RKO (cell line): ENCODE data around the gene IL23R.
A peak's percentile ranks its signal among the peaks of the same experiment; 100 is the strongest.
"Not testable (repeated sequence)": the region's sequence is repeated elsewhere in the genome, so short reads cannot be mapped to it uniquely, and the experiment has no call there.

ENCODE experiments used
- DNase-seq: peaks from one replicate; pipeline ENCODE4 v3.0.0-alpha.2; 2016; ENCODE audit warnings: low spot score

The IL23R gene, protein sequence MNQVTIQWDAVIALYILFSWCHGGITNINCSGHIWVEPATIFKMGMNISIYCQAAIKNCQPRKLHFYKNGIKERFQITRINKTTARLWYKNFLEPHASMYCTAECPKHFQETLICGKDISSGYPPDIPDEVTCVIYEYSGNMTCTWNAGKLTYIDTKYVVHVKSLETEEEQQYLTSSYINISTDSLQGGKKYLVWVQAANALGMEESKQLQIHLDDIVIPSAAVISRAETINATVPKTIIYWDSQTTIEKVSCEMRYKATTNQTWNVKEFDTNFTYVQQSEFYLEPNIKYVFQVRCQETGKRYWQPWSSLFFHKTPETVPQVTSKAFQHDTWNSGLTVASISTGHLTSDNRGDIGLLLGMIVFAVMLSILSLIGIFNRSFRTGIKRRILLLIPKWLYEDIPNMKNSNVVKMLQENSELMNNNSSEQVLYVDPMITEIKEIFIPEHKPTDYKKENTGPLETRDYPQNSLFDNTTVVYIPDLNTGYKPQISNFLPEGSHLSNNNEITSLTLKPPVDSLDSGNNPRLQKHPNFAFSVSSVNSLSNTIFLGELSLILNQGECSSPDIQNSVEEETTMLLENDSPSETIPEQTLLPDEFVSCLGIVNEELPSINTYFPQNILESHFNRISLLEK

DNA sequence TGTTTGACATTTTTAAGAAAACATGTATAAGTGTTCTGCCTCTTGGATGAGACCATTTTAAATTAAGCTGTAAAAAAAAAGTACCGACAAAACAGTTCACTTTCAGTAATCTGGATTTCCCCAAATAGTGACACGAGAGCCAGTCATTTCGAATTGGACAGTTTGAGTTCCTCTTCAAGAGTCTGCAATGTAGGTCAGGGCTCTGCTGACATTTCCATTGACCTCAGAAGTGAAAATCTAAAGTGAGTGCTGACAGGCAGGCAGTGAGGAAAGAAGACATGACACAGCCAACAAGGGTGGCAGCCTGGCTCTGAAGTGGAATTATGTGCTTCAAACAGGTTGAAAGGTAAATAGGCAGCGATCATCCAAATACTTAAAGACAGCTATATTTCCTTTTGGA, at the start of gene IL23R:
Gene IL23R (plus strand): TSS at position 259 of the 400 bp plus-strand sequence. CDS start 1,667 bp downstream, outside the sequence.
- DNase-seq = no peak

- no peak for DNase-seq
Observed at GRCh38 chr1:67118191-67118590, 48.1 kb upstream of the IL23R start.

DNA sequence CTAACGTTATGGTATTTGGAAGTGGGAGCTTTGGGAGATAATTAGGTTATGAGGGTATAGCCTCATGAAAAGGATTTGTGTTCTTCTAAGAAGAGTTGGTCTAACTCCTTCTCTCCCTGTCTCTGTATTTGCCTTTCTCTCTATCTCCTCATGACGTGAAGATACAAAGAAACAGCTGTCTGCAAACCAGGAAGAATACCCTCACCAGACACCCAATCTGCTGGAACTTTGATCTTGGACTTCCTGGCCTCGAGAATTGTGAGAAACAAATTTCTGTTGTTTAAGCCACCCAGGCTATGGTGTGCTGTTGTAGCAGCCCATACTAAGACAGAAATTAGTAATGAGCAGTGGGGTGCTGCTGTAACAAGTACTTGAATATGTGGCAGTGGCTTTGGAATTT, 47.6 kb upstream of the IL23R start:
- DNase-seq = no peak

- DNase-seq = no peak
Observed at GRCh38 chr1:67120855-67121619, 45.2 kb upstream of the IL23R start.

DNA sequence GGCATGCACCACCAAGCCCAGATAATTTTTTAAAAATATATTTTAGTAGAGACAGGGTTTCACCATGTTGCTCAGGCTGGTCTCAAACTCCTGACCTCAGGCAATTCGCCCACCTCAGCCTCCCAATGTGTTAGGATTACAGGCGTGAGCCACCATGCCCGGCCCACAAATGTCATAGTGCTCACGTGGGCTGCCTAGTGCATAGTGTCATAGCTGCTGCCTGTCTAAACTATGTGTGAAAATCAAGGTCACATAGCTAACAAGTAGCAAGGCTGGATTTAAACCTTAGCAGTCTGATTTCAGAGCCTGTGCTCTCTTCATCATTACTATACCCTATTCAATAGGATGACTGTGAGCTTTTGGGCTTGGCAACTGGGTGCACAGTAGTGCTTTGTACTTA, 41.8 kb upstream of the IL23R start:
- DNase-seq = no peak

DNA sequence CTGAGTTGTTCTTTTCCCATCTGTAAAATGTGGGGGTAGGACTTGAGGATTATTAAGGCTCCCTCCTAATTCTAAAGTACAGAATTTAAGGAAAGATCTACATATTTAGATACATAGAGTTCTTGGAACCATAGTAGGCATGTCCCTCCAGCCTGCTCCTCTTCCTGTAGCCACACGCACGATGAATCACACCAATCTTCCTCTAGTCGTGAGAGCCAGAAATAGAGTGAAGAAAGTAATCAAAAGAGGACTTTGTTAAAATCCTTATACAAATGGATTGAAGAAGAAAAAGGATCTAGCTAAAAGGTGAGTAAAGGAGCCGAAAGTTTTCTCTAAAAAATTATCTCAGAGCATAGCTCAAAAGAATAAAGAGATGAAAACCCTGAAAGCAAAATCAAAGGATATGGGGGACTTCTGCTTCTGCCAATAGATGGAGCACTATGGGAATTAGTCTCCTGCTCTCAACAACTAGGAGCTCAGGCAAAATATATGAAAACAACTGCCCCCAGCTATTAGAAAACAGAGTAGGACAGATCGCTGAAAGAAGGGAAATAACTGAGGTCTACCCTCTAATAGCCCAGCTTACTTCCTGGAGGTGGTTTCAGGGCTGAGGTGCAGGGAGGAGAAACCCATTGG, 40.0 kb upstream of the IL23R start:
- DNase-seq = no peak

GRCh38 chr1:67126974-67127373, 39.3 kb upstream of the IL23R start:
- DNase-seq = no peak

GRCh38 chr1:67130673-67131072, 35.6 kb upstream of the IL23R start:
- no peak for DNase-seq

- no peak for DNase-seq
Observed at GRCh38 chr1:67133177-67133576, 33.1 kb upstream of the IL23R start.

DNA sequence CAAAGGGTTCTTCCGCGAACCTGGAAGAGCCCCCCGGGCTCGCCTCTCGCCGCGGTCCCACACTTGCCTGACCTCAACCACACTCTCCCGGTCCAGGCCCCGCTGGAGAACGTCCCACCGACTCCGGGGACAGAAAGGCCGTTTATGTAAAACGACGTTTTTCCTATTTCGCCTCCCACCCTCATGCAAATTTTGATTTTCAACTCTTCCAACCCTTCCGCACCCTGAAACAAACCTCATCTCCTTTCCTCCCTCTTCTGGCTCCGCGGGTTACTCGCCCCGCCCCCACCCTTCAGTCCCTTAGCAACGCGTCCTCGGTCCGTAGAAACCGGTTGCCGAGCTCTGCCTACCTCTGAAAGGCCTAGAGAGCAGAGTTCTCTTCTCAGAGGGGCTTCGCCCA, 31.6 kb upstream of the IL23R start, which contains the start of gene C1orf141:
Gene C1orf141 (minus strand): TSS at position 276 of the 400 bp plus-strand sequence. CDS start 7,730 bp downstream, outside the sequence.
- DNase-seq = no peak

GRCh38 chr1:67135354-67135753, 30.9 kb upstream of the IL23R start:
- DNase-seq = no peak

GRCh38 chr1:67137307-67137753, 28.9 kb upstream of the IL23R start:
- no peak for DNase-seq

- no peak for DNase-seq
Observed at GRCh38 chr1:67138813-67139499, 27.3 kb upstream of the IL23R start.

- no peak for DNase-seq
Observed at GRCh38 chr1:67140460-67140859, 25.8 kb upstream of the IL23R start.

DNA sequence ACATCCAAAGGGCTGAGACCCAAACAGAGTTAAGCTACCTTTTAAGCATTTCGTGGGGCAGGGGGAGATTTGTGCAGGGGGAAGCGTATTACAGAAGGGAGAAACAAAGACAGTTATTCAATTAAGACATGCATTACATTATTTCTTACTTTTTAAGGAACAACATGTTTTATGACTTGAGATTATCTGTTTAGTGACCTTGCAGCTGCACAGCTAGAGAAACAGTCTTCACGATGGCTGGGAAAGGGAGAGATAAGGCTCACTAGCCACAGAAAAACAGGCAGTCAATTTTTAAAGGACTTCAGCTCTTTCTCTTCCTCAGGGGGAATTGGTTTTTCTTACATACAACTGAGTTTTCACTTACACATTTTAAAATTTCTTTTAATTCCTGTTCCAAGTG, 24.4 kb upstream of the IL23R start:
- not testable (repeated sequence) for DNase-seq

DNA sequence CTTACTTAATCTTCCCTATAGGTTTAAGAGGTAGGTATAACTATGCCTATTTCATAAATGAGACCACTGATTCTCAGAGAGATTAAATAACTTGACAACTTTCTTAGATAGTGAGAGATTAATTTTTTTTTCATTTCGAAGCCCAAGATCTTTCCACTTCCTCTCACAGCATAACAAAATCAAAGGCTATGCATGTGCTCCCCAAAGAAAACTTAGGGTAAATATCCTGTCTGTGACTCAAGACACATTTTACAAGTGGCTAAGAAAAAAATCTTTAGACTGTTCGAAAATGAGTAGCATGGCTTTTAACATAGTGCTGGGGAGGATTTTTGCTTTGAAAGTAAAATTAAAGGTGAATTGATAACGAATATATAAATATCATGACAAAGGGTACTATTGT, 23.3 kb upstream of the IL23R start:
- no peak for DNase-seq

DNA sequence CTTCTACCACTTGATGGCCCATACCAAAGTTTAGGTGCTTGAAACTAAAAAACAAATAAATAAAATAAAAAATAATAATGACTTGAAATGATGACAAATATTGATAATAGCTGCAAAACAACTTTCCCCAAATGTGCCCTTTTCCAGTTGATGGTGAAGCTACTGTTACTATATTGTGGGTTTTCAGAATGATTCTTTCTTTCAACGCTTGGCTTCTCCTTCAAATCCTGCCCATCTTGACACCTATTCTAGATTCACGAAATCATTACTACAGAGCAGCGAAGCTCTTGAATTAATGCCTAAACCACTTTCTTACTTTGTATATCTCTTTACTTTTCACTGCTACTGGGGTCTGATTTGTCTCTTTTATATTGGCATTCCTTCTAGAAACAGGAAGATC, 22.3 kb upstream of the IL23R start:
- no peak for DNase-seq

GRCh38 chr1:67144696-67145095, 21.6 kb upstream of the IL23R start:
- peak; percentile 12 for DNase-seq

- no peak for DNase-seq
Observed at GRCh38 chr1:67146101-67146500, 20.2 kb upstream of the IL23R start.

DNA sequence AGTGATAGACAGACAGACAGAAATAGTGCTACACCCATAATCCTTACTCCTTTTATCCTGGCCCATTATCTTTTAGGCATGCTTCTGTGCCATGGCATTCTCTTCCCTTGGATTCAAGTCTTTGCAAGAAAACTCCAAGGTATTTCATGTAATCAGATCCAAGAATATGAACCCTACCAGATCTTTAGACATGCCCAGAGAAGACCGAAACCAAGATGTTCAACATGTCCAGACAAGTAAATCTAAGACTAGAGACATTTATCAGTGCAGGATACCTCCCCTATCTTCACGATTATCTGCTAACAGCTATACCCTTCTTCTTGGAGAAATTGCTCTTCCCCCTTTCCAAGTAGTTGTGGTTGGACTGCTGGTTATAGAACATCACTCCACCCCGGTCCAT, 19.7 kb upstream of the IL23R start:
- DNase-seq = no peak

DNA sequence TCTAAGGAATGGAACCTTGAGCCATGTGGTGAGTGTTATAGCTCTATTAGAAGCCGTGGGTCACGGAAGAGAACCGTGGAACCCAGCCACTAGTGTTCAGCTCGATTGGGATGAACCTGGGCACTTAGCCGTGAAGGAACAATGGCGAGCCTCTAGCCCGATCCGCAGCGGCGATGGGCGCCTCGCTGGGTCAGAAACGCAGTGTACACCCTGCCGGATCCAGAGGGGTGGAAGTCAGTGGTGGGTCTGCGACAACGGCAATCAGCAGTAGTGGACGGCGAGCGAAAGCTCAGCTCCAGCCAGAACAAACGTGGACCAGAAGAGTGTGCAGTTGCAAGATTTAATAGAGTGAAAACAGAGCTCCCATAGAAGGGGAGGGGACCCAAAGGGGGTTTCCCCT, 18.3 kb upstream of the IL23R start:
- DNase-seq = not testable (repeated sequence)
